Upper lobe of right lung (tissue), 1 donor: ENCODE data around the gene UGCG. TPM values are rescaled to one million over a fixed set of nuclear protein-coding genes. Genes with fewer than 3 reads are reported as not detected.

Experiments used
- ATAC-seq: fragments of 200-7000 bp; cut with Tn5 transposase; one replicate; pipeline ENCODE4 v1.9.1; 2020; ENCODE audit warnings: mild to moderate bottlenecking, moderate library complexity
- DNase-seq: peaks from one replicate; pipeline ENCODE4 v3.0.0-alpha.2; 2020
- H3K27ac ChIP-seq: fragments of 200-600 bp; one replicate; pipeline ENCODE4 v1.8.0; 2022
- H3K27me3 ChIP-seq: fragments of 200-600 bp; one replicate; pipeline ENCODE4 v1.8.0; 2022; ENCODE audit warnings: mild to moderate bottlenecking
- H3K36me3 ChIP-seq: fragments of 200-600 bp; one replicate; pipeline ENCODE4 v1.8.0; 2022
- H3K4me1 ChIP-seq: fragments of 200-600 bp; one replicate; pipeline ENCODE4 v1.8.0; 2022
- H3K4me3 ChIP-seq: fragments of 200-600 bp; one replicate; pipeline ENCODE4 v1.8.0; 2022; ENCODE audit warnings: mild to moderate bottlenecking
- H3K9me3 ChIP-seq: fragments of 200-600 bp; one replicate; pipeline ENCODE4 v1.8.0; 2022
- intact Hi-C: fragments of 100-400 bp; cut with DNase I; formaldehyde crosslinking; loops from one replicate; pipeline ENCODE4 v1.11.0; 2022
- total RNA-seq: library from RNA; stranded (reverse); fragmentation: NEBNext Ultra II Directional; extraction: Animal tissue kit (Norgen Biotek cat#: 25700); gene quantifications from one replicate; pipeline ENCODE4 v1.2.1, GENCODE V29; 2021
- TF ChIP-seq, protein P1 (sequence below): fragments of 200-600 bp; IDR thresholded peaks from one replicate; pipeline ENCODE4 v1.8.0; 2022; ENCODE audit warnings: antibody characterized with exemption
- donor health status: DM: no; HTN: yes; CAD: no; lungs with severe emphysema.

Gene UGCG
- total RNA-seq, 1 donor from 2014 or later, result 50.7 TPM

DNA sequence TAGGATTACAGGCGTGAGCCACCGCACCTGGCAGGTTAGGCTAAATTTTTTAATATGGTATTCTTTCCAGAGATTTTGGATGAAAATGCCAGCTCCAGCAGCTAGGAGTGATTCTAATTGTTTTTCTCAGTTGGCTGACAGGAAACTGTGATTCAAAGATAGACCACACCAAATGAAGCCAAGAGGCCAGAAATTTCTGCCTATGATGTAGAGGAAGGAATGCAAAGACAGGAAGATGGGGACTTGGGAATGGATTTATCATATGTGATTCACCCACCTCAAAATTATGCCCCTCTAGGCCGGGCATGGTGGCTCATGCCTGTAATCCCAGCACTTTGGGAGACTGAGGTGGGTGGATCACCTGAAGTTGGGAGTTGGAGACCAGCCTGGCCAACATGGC is 53.3 kb downstream of the UGCG start:
- H3K4me1 ChIP-seq, result peaks cover 7% of the 10 kb centered on the region

GRCh38 chr9:111952559-111952958 is 55.9 kb downstream of the UGCG start:
- Histone ChIP-seq H3K27me3 (no peaks in the 10 kb centered on the region), H3K4me1 (peaks cover 2% of the 10 kb centered on the region), H3K27ac (no peak overlapping the region), H3K4me3 (no peak overlapping the region), H3K36me3 (no peaks in the 10 kb centered on the region), H3K9me3 (no peaks in the 10 kb centered on the region)
- DNase-seq (no peak), ATAC-seq (no peak)
- TF ChIP-seq, protein P1, sequence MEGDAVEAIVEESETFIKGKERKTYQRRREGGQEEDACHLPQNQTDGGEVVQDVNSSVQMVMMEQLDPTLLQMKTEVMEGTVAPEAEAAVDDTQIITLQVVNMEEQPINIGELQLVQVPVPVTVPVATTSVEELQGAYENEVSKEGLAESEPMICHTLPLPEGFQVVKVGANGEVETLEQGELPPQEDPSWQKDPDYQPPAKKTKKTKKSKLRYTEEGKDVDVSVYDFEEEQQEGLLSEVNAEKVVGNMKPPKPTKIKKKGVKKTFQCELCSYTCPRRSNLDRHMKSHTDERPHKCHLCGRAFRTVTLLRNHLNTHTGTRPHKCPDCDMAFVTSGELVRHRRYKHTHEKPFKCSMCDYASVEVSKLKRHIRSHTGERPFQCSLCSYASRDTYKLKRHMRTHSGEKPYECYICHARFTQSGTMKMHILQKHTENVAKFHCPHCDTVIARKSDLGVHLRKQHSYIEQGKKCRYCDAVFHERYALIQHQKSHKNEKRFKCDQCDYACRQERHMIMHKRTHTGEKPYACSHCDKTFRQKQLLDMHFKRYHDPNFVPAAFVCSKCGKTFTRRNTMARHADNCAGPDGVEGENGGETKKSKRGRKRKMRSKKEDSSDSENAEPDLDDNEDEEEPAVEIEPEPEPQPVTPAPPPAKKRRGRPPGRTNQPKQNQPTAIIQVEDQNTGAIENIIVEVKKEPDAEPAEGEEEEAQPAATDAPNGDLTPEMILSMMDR, result no peak
- intact Hi-C loops, result no loop called here

More for the DNA sequence above, 53.3 kb downstream of the UGCG start:
- DNase-seq (no peak), ATAC-seq (no peak)
- TF ChIP-seq, protein P1, result no peak
- Histone ChIP-seq H3K9me3 (no peaks in the 10 kb centered on the region), H3K27me3 (no peaks in the 10 kb centered on the region), H3K27ac (no peak overlapping the region), H3K4me3 (no peak overlapping the region), H3K36me3 (no peaks in the 10 kb centered on the region)
- intact Hi-C loops, result no loop called here

DNA sequence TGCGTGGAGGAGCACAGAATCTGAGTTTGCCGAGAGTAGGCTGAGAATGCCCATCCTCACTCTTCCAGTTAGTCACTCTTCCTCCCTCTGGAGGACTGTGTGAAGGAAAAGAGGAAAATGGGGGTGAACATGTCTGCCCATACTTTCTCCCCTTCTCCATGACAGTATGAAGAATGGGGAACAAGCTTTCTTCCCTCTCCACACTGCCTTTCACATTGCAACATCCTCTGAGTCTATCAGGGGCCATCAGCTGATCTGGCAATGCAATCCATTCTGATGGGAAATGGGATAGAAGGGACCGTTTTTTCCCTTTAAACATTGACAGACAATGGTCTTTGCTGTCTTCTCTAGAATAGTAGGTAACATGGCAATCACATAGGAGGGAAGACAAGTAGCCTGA is 56.8 kb downstream of the UGCG start:
- intact Hi-C loops, result no loop called here
- Histone ChIP-seq H3K4me1 (peaks cover 11% of the 10 kb centered on the region), H3K9me3 (no peaks in the 10 kb centered on the region), H3K27ac (no peak overlapping the region), H3K36me3 (no peaks in the 10 kb centered on the region), H3K27me3 (no peaks in the 10 kb centered on the region), H3K4me3 (no peak overlapping the region)
- DNase-seq, result no peak
- TF ChIP-seq, protein P1, result no peak
- ATAC-seq, result peak; percentile 76

GRCh38 chr9:111955048-111955447 is 58.4 kb downstream of the UGCG start:
- no peak for ATAC-seq
- no peak overlapping the region for H3K4me3 ChIP-seq
- intact Hi-C loops, result no loop called here
- TF ChIP-seq, protein P1, result no peak
- H3K9me3 ChIP-seq, result no peaks in the 10 kb centered on the region
- DNase-seq, result no peak
- peaks cover 14% of the 10 kb centered on the region for H3K4me1 ChIP-seq
- H3K36me3 ChIP-seq, result no peaks in the 10 kb centered on the region
- H3K27ac ChIP-seq, result no peak overlapping the region
- no peaks in the 10 kb centered on the region for H3K27me3 ChIP-seq

DNA sequence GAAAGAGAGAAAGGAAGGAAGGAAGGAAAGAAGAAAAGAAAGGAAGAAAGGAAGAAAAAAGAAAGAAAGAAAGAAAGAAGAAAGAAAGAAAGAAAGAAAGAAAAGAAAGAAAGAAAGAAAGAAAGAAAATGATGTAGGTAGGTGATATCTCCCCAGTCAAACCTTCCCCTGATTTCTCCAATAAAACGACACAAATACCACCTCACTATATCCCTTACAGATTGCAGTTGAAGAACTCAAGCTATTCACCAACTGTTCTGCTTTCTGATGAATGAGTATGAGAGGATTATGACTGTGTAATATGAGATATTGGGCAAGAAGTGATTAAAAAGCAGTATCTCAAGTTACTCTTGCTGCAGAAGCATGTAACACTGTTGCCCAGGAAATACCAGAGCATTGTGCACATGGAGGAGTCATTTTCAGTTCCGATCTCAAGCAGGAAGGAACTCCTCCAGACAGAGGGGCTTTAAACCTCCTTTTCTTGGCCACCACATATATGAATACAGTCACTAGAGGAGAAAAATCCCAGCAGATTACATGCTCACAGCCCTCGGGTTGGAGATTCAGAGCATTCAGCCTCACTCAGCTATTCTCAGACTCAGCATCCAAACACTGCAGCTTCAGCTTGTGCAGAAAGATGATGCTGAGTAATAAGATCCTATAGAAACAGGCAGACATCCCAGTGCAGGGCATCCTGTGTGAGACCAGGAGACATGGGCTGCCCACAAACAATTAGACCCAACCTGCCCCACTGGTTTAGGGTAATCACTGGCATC is 61.4 kb downstream of the UGCG start:
- peak overlapping the region; percentile 39 for H3K27ac ChIP-seq
- TF ChIP-seq, protein P1, result no peak
- no peaks in the 10 kb centered on the region for H3K36me3 ChIP-seq
- ATAC-seq, result peak; percentile 75
- DNase-seq, result no peak
- H3K4me1 ChIP-seq, result peaks cover 14% of the 10 kb centered on the region
- no peaks in the 10 kb centered on the region for H3K27me3 ChIP-seq
- H3K9me3 ChIP-seq, result no peaks in the 10 kb centered on the region
- H3K4me3 ChIP-seq, result peak overlapping the region; percentile 17
- intact Hi-C loops, result no loop called here
